HUES64 (cell line): ENCODE data around the gene LLGL2.

Experiments
- H3K27ac ChIP-seq: 2 replicates; pipeline ENCODE4 v1.7.0; 2013; ENCODE audit warnings: low read depth, low read length, inconsistent platforms
- H3K27me3 ChIP-seq: 2 replicates; pipeline ENCODE4 v1.6.1; 2013; ENCODE audit warnings: mild to moderate bottlenecking, low read length; ENCODE audit not compliant: insufficient read depth
- H3K36me3 ChIP-seq: 2 replicates; pipeline ENCODE4 v1.6.1; 2013; ENCODE audit warnings: mild to moderate bottlenecking, low read length; ENCODE audit not compliant: insufficient read depth
- H3K4me1 ChIP-seq: 2 replicates; pipeline ENCODE4 v1.6.1; 2013; ENCODE audit warnings: mild to moderate bottlenecking, low read length, moderate library complexity; ENCODE audit not compliant: insufficient read depth
- H3K4me3 ChIP-seq: 2 replicates; pipeline ENCODE4 v1.5.1; 2013; ENCODE audit warnings: mild to moderate bottlenecking, low read length, moderate library complexity
- H3K9ac ChIP-seq: 2 replicates; pipeline ENCODE4 v1.6.1; 2013; ENCODE audit warnings: mild to moderate bottlenecking, low read depth, low read length
- H3K9me3 ChIP-seq: 2 replicates; pipeline ENCODE4 v1.6.1; 2013; ENCODE audit warnings: low read depth, low read length; ENCODE audit not compliant: insufficient read depth
- WGBS: fragments of 150-250, 120-280 bp; methylation state at CpG from one replicate; pipeline ENCODE4 v1.1.7; 2013; ENCODE audit warnings: missing lambda C conversion rate; 5-methylcytosine and 5-hydroxymethylcytosine counted together

Gene LLGL2

GRCh38 chr17:75546181-75546580, 20.7 kb downstream of the LLGL2 start:
- 96% methylated on average over 13 of the region's 13 CpGs for WGBS
- H3K4me3 ChIP-seq: no peak overlapping the region
- no peaks in the 10 kb centered on the region for H3K27me3 ChIP-seq
- no peak overlapping the region for H3K9ac ChIP-seq
- H3K9me3 ChIP-seq: no peaks in the 10 kb centered on the region
- no peak overlapping the region for H3K27ac ChIP-seq
- no peaks in the 10 kb centered on the region for H3K36me3 ChIP-seq
- peaks cover 19% of the 10 kb centered on the region for H3K4me1 ChIP-seq

- 91% methylated on average over 9 of the region's 9 CpGs for WGBS
- H3K9me3 ChIP-seq: no peaks in the 10 kb centered on the region
- no peak overlapping the region for H3K27ac ChIP-seq
- peaks cover 24% of the 10 kb centered on the region for H3K4me1 ChIP-seq
- no peaks in the 10 kb centered on the region for H3K36me3 ChIP-seq
- no peak overlapping the region for H3K9ac ChIP-seq
- no peaks in the 10 kb centered on the region for H3K27me3 ChIP-seq
- no peak overlapping the region for H3K4me3 ChIP-seq
Measured at GRCh38 chr17:75547091-75547490, 21.6 kb downstream of the LLGL2 start.

GRCh38 chr17:75548813-75549212, 23.3 kb downstream of the LLGL2 start:
- Histone ChIP-seq H3K27me3 (no peaks in the 10 kb centered on the region), H3K36me3 (no peaks in the 10 kb centered on the region), H3K9me3 (no peaks in the 10 kb centered on the region), H3K27ac (peak overlapping the region; percentile 41; the same call in 1 of the 2 replicates), H3K4me1 (peaks cover 29% of the 10 kb centered on the region), H3K4me3 (no peak overlapping the region; the same call in 1 of the 2 replicates), H3K9ac (no peak overlapping the region)
- 91% methylated on average over 5 of the region's 5 CpGs for WGBS

- Histone ChIP-seq H3K9me3 (no peaks in the 10 kb centered on the region), H3K36me3 (no peaks in the 10 kb centered on the region), H3K9ac (peak overlapping the region; percentile 65; the same call in 1 of the 2 replicates), H3K4me3 (peak overlapping the region; percentile 50), H3K27me3 (no peaks in the 10 kb centered on the region), H3K27ac (peak overlapping the region; percentile 81), H3K4me1 (peaks cover 29% of the 10 kb centered on the region)
- 53% methylated on average over 22 of the region's 22 CpGs for WGBS
Measured at GRCh38 chr17:75549246-75550138, 24.0 kb downstream of the LLGL2 start.

GRCh38 chr17:75550139-75550465, 24.6 kb downstream of the LLGL2 start:
- peaks cover 29% of the 10 kb centered on the region for H3K4me1 ChIP-seq
- peak overlapping the region; percentile 50 for H3K4me3 ChIP-seq
- peak overlapping the region; percentile 81; the same call in 1 of the 2 replicates for H3K27ac ChIP-seq
- H3K36me3 ChIP-seq: no peaks in the 10 kb centered on the region
- peak overlapping the region; percentile 65; the same call in 1 of the 2 replicates for H3K9ac ChIP-seq
- H3K9me3 ChIP-seq: no peaks in the 10 kb centered on the region
- 66% methylated on average over 4 of the region's 4 CpGs for WGBS
- no peaks in the 10 kb centered on the region for H3K27me3 ChIP-seq

GRCh38 chr17:75551266-75551665, 25.8 kb downstream of the LLGL2 start:
- Histone ChIP-seq H3K27me3 (no peaks in the 10 kb centered on the region), H3K4me3 (no peak overlapping the region), H3K4me1 (peaks cover 26% of the 10 kb centered on the region), H3K36me3 (no peaks in the 10 kb centered on the region), H3K27ac (no peak overlapping the region), H3K9me3 (no peaks in the 10 kb centered on the region), H3K9ac (no peak overlapping the region)
- 73% methylated on average over 7 of the region's 7 CpGs for WGBS

GRCh38 chr17:75552425-75553294, 27.2 kb downstream of the LLGL2 start:
- Histone ChIP-seq H3K9ac (peak overlapping the region; percentile 25; the same call in 1 of the 2 replicates), H3K36me3 (no peaks in the 10 kb centered on the region), H3K27ac (peak overlapping the region; percentile 77), H3K27me3 (no peaks in the 10 kb centered on the region), H3K9me3 (no peaks in the 10 kb centered on the region), H3K4me1 (peaks cover 26% of the 10 kb centered on the region), H3K4me3 (no peak overlapping the region)
- WGBS: 85% methylated on average over 14 of the region's 14 CpGs

- Histone ChIP-seq H3K4me1 (peaks cover 26% of the 10 kb centered on the region), H3K9me3 (no peaks in the 10 kb centered on the region), H3K27me3 (no peaks in the 10 kb centered on the region), H3K36me3 (no peaks in the 10 kb centered on the region), H3K4me3 (no peak overlapping the region), H3K9ac (no peak overlapping the region), H3K27ac (peak overlapping the region; percentile 77)
- 89% methylated on average over 8 of the region's 8 CpGs for WGBS
Measured at GRCh38 chr17:75553295-75554110, 28.0 kb downstream of the LLGL2 start.

- H3K4me1 ChIP-seq: peaks cover 13% of the 10 kb centered on the region; the same call in 1 of the 2 replicates
- no peaks in the 10 kb centered on the region for H3K9me3 ChIP-seq
- whole genome bisulfite sequencing: 92% methylated on average over 21 of the region's 21 CpGs
- H3K9ac ChIP-seq: no peak overlapping the region
- no peaks in the 10 kb centered on the region for H3K27me3 ChIP-seq
- H3K27ac ChIP-seq: no peak overlapping the region
- H3K4me3 ChIP-seq: no peak overlapping the region
- no peaks in the 10 kb centered on the region for H3K36me3 ChIP-seq
Measured at GRCh38 chr17:75555679-75556153, 30.2 kb downstream of the LLGL2 start.

- no peak overlapping the region for H3K27ac ChIP-seq
- H3K36me3 ChIP-seq: no peaks in the 10 kb centered on the region
- 79% methylated on average over 15 of the region's 15 CpGs for WGBS
Measured at GRCh38 chr17:75557075-75557851, 31.8 kb downstream of the LLGL2 start.

More at GRCh38 chr17:75557075-75557851, 31.8 kb downstream of the LLGL2 start:
- Histone ChIP-seq H3K9ac (no peak overlapping the region), H3K4me3 (no peak overlapping the region), H3K4me1 (peaks cover 6% of the 10 kb centered on the region; the same call in 1 of the 2 replicates), H3K27me3 (no peaks in the 10 kb centered on the region), H3K9me3 (no peaks in the 10 kb centered on the region)
